Right ventricle myocardium inferior (tissue), 1 donor: ENCODE measurements around the gene BEND6. TPM values are rescaled to one million over a fixed set of nuclear protein-coding genes. Genes with fewer than 3 reads are reported as not detected.
A peak's percentile ranks its signal among the peaks of the same experiment; 100 is the strongest.

Experiments used
- ATAC-seq: fragments of 200-7000 bp; cut with Tn5 transposase; one replicate; pipeline ENCODE4 v1.9.1; 2020; ENCODE audit warnings: mild to moderate bottlenecking, moderate library complexity
- DNase-seq: peaks from one replicate; pipeline ENCODE4 v3.0.0; 2021; ENCODE audit errors: missing footprints
- intact Hi-C: fragments of 100-400 bp; cut with DNase I; formaldehyde crosslinking; loops from one replicate; pipeline ENCODE4 v1.11.0; 2022
- long read RNA-seq: library from polyadenylated mRNA; unstranded; transcript quantifications from one replicate; pipeline ENCODE4 v2.0.0, GENCODE V29; 2021
- total RNA-seq: library from RNA; stranded (reverse); fragmentation: NEBNext Ultra II Directional; extraction: Animal tissue kit (Norgen Biotek cat#: 25700); gene quantifications from one replicate; pipeline ENCODE4 v1.2.1, GENCODE V29; 2021
- donor health status: DM: no; HTN: yes; CAD: no; lungs with severe emphysema.

The BEND6 gene
- 0.30 TPM for total RNA-seq
- long read RNA-seq: 0 reads

- DNase-seq (peak; percentile 76), ATAC-seq (peak; percentile 69)
- intact Hi-C loops: no loop called here
These were observed at the start of gene BEND6 for GRCh38 chr6:56954403-56955170. TSS of gene BEND6 (plus strand) at chr6:56955107. CDS start at chr6:56981811, 26,704 bp downstream.

GRCh38 chr6:56905378-56905777 is 49.5 kb upstream of the BEND6 start:
- DNase-seq (no peak), ATAC-seq (no peak)
- intact Hi-C loops: loop anchor here (5.0 kb wide), 1 partner anchor 412 kb away; the partner anchor contains the start of gene PRIM2

GRCh38 chr6:56906752-56907151 is 48.2 kb upstream of the BEND6 start:
- ATAC-seq (no peak), DNase-seq (no peak)
- intact Hi-C loops: loop anchor here (5.0 kb wide), 1 partner anchor 411 kb away; the partner anchor contains the start of gene PRIM2

GRCh38 chr6:56909115-56909907 is 45.6 kb upstream of the BEND6 start:
- DNase-seq: no peak
- intact Hi-C loops: loop anchor here (5.0 kb wide), 1 partner anchor 408 kb away; the partner anchor contains the start of gene PRIM2
- ATAC-seq: no peak

GRCh38 chr6:56911847-56912246 is 43.1 kb upstream of the BEND6 start:
- intact Hi-C loops: no loop called here
- DNase-seq (no peak), ATAC-seq (no peak)

- intact Hi-C loops: no loop called here
- ATAC-seq (no peak), DNase-seq (no peak)
These were observed 41.4 kb upstream of the BEND6 start for GRCh38 chr6:56913285-56914074.

GRCh38 chr6:56914798-56915658 is 39.9 kb upstream of the BEND6 start:
- ATAC-seq (peak; percentile 65), DNase-seq (no peak)
- intact Hi-C loops: no loop called here

GRCh38 chr6:56915832-56916231 is 39.1 kb upstream of the BEND6 start:
- ATAC-seq (no peak), DNase-seq (no peak)
- intact Hi-C loops: no loop called here

GRCh38 chr6:56916849-56917551 is 37.9 kb upstream of the BEND6 start:
- intact Hi-C loops: no loop called here
- ATAC-seq (no peak), DNase-seq (no peak)

GRCh38 chr6:56922645-56923044 is 32.3 kb upstream of the BEND6 start:
- ATAC-seq (no peak), DNase-seq (no peak)
- intact Hi-C loops: no loop called here

GRCh38 chr6:56923565-56923964 is 31.3 kb upstream of the BEND6 start:
- DNase-seq: no peak
- intact Hi-C loops: no loop called here
- no peak for ATAC-seq

GRCh38 chr6:56927538-56928453 is 27.1 kb upstream of the BEND6 start:
- intact Hi-C loops: no loop called here
- ATAC-seq: no peak
- no peak for DNase-seq

GRCh38 chr6:56930846-56931245 is 24.1 kb upstream of the BEND6 start:
- no peak for DNase-seq
- ATAC-seq: no peak
- intact Hi-C loops: no loop called here

- ATAC-seq (no peak), DNase-seq (no peak)
- intact Hi-C loops: no loop called here
These were observed 21.9 kb upstream of the BEND6 start for GRCh38 chr6:56932910-56933477.

- DNase-seq: no peak
These were observed 21.3 kb upstream of the BEND6 start for GRCh38 chr6:56933650-56934049.

GRCh38 chr6:56934876-56935275 is 20.0 kb upstream of the BEND6 start:
- ATAC-seq: no peak
- no peak for DNase-seq
- intact Hi-C loops: no loop called here

More at GRCh38 chr6:56933650-56934049, 21.3 kb upstream of the BEND6 start:
- no peak for ATAC-seq
- intact Hi-C loops: no loop called here
